Lower lobe of right lung (tissue), 2 donors: ENCODE data around the gene CAPZB. TPM values are rescaled to one million over a fixed set of nuclear protein-coding genes. Genes with fewer than 3 reads are reported as not detected.

Experiments used
- ATAC-seq, 2 donors: fragments of 200-7000 bp; cut with Tn5 transposase; one replicate each; pipeline ENCODE4 v1.9.1; 2020 to 2022; ENCODE audit warnings: mild to moderate bottlenecking in 2 of 2, moderate library complexity in 2 of 2
- DNase-seq: peaks from one replicate; pipeline ENCODE4 v3.0.0-alpha.2; 2020
- H3K27ac ChIP-seq: fragments of 200-600 bp; one replicate; pipeline ENCODE4 v1.8.0; 2022
- H3K27me3 ChIP-seq: fragments of 200-600 bp; one replicate; pipeline ENCODE4 v1.8.0; 2022; ENCODE audit warnings: low read depth
- H3K36me3 ChIP-seq: fragments of 200-600 bp; one replicate; pipeline ENCODE4 v1.8.0; 2022; ENCODE audit warnings: mild to moderate bottlenecking
- H3K4me1 ChIP-seq: fragments of 200-600 bp; one replicate; pipeline ENCODE4 v1.8.0; 2022
- H3K4me3 ChIP-seq: fragments of 200-600 bp; one replicate; pipeline ENCODE4 v1.8.0; 2022; ENCODE audit warnings: mild to moderate bottlenecking
- H3K9me3 ChIP-seq: fragments of 200-600 bp; one replicate; pipeline ENCODE4 v1.8.0; 2022
- CTCF ChIP-seq: fragments of 200-600 bp; IDR thresholded peaks from one replicate; pipeline ENCODE4 v1.8.0; 2022; ENCODE audit warnings: antibody characterized with exemption, mild to moderate bottlenecking
- intact Hi-C: fragments of 100-400 bp; cut with DNase I; formaldehyde crosslinking; loops from one replicate; pipeline ENCODE4 v1.11.0; 2022
- total RNA-seq: library from RNA; stranded (reverse); fragmentation: NEBNext Ultra II Directional; extraction: Animal tissue kit (Norgen Biotek cat#: 25700); gene quantifications from one replicate; pipeline ENCODE4 v1.2.1, GENCODE V29; 2021
- donor health status: DM: no; HTN: yes; CAD: no; lungs with severe emphysema.

Gene CAPZB
- total RNA-seq, 1 donor from 2014 or later = 236 TPM

GRCh38 chr1:19441048-19441780, 44.1 kb downstream of the CAPZB start:
- no peaks in the 10 kb centered on the region for H3K27me3 ChIP-seq
- H3K27ac ChIP-seq = peak overlapping the region; percentile 46
- H3K9me3 ChIP-seq = no peaks in the 10 kb centered on the region
- DNase-seq (no peak), ATAC-seq (no peak)
- no peak overlapping the region for H3K4me3 ChIP-seq
- no peak for TF ChIP-seq CTCF
- peaks cover 90% of the 10 kb centered on the region for H3K4me1 ChIP-seq
- intact Hi-C loops = no loop called here
- H3K36me3 ChIP-seq = no peaks in the 10 kb centered on the region

- intact Hi-C loops = no loop called here
- TF ChIP-seq CTCF = peak; percentile 13
- peaks cover 90% of the 10 kb centered on the region for H3K4me1 ChIP-seq
- no peak overlapping the region for H3K4me3 ChIP-seq
- DNase-seq (no peak), ATAC-seq (no peak)
- H3K36me3 ChIP-seq = no peaks in the 10 kb centered on the region
- H3K27ac ChIP-seq = peak overlapping the region; percentile 82
- H3K9me3 ChIP-seq = no peaks in the 10 kb centered on the region
- H3K27me3 ChIP-seq = no peaks in the 10 kb centered on the region
Measured at GRCh38 chr1:19439464-19440171, 45.7 kb downstream of the CAPZB start.

GRCh38 chr1:19438516-19439195, 46.7 kb downstream of the CAPZB start:
- Histone ChIP-seq H3K36me3 (no peaks in the 10 kb centered on the region), H3K4me1 (peaks cover 90% of the 10 kb centered on the region), H3K9me3 (no peaks in the 10 kb centered on the region), H3K27me3 (no peaks in the 10 kb centered on the region), H3K27ac (peak overlapping the region; percentile 82), H3K4me3 (no peak overlapping the region)
- no peak for DNase-seq
- no peak for TF ChIP-seq CTCF
- ATAC-seq = no peak
- intact Hi-C loops = no loop called here

GRCh38 chr1:19437891-19438294, 47.4 kb downstream of the CAPZB start:
- intact Hi-C loops = no loop called here
- Histone ChIP-seq H3K4me3 (no peak overlapping the region), H3K36me3 (no peaks in the 10 kb centered on the region), H3K27ac (peak overlapping the region; percentile 82), H3K27me3 (no peaks in the 10 kb centered on the region), H3K9me3 (no peaks in the 10 kb centered on the region), H3K4me1 (peaks cover 92% of the 10 kb centered on the region)
- peak; percentile 45 to 56 for ATAC-seq
- TF ChIP-seq CTCF = no peak
- peak; percentile 62 for DNase-seq

- DNase-seq = peak; percentile 71
- Histone ChIP-seq H3K27ac (peak overlapping the region; percentile 82), H3K9me3 (no peaks in the 10 kb centered on the region), H3K4me3 (no peak overlapping the region), H3K36me3 (no peaks in the 10 kb centered on the region), H3K27me3 (no peaks in the 10 kb centered on the region), H3K4me1 (peaks cover 94% of the 10 kb centered on the region)
- peak; percentile 40 to 54 for ATAC-seq
- no peak for TF ChIP-seq CTCF
- intact Hi-C loops = no loop called here
Measured at GRCh38 chr1:19436716-19437476, 48.4 kb downstream of the CAPZB start.
